PC-9 (cell line): ENCODE data around the gene FAM53C. TPM values are rescaled to one million over a fixed set of nuclear protein-coding genes. Genes with fewer than 3 reads are reported as not detected.

Experiments used
- BruUV-seq: library from RNA; stranded (reverse); fragments of 400-500 nt; replicated peaks from 2 replicates; lab custom pipeline; 2021; lab: Mats Ljungman, UMichigan
- CTCF ChIA-PET: fragments of 300-600 bp; sonication (Branson Sonifier 250); formaldehyde crosslinking; loops from one replicate; lab custom pipeline; 2022; ENCODE audit warnings: antibody characterized with exemption; lab: Charles Lee
- POLR2A ChIA-PET: fragments of 300-600 bp; sonication (Branson Sonifier 250); formaldehyde crosslinking; loops from one replicate; lab custom pipeline; 2022; ENCODE audit warnings: antibody characterized with exemption; ENCODE audit not compliant: unreplicated experiment; lab: Charles Lee
- DNase-seq, 2 experiments: peaks; one replicate each; pipeline versions ENCODE4 v3.0.0 to v3.0.0-alpha.2; 2015 to 2022; ENCODE audit warnings: mixed read lengths in 1 of 2
- H2AFZ ChIP-seq: fragments of 200-600 bp; sonication (generic); 2 replicates; pipeline ENCODE4 v1.8.1; 2017; ENCODE audit warnings: antibody characterized with exemption
- H3F3A ChIP-seq: fragments of 200-600 bp; sonication (generic); 2 replicates; pipeline ENCODE4 v1.8.1; 2017; ENCODE audit warnings: antibody characterized with exemption, mild to moderate bottlenecking, low read depth; ENCODE audit not compliant: insufficient read depth
- H3K27ac ChIP-seq: fragments of 200-600 bp; sonication (generic); 2 replicates; pipeline ENCODE4 v1.6.1; 2016; ENCODE audit warnings: mixed run types
- H3K27me3 ChIP-seq: fragments of 200-600 bp; sonication (generic); 2 replicates; pipeline ENCODE4 v1.6.1; 2016; ENCODE audit warnings: low read depth, mixed run types; ENCODE audit not compliant: insufficient read depth
- H3K36me3 ChIP-seq: fragments of 200-600 bp; sonication (generic); 2 replicates; pipeline ENCODE4 v1.6.1; 2016; ENCODE audit warnings: low read depth, mixed run types
- H3K4me1 ChIP-seq: fragments of 200-600 bp; sonication (generic); replicated peaks from 2 replicates; pipeline ENCODE4 v1.6.1; 2016; ENCODE audit warnings: mixed run types; ENCODE audit not compliant: insufficient read depth
- H3K4me2 ChIP-seq: fragments of 200-600 bp; sonication (generic); 2 replicates; pipeline ENCODE4 v1.6.1; 2017; ENCODE audit warnings: mixed run types
- H3K4me3 ChIP-seq: fragments of 200-600 bp; sonication (generic); 2 replicates; pipeline ENCODE4 v1.6.1; 2016; ENCODE audit warnings: mixed run types
- H3K79me2 ChIP-seq: fragments of 200-600 bp; sonication (generic); 2 replicates; pipeline ENCODE4 v1.6.1; 2017; ENCODE audit warnings: low read depth, mixed run types
- H3K9me2 ChIP-seq: fragments of 200-600 bp; sonication (generic); 2 replicates; pipeline ENCODE4 v1.8.1; 2017; ENCODE audit warnings: mild to moderate bottlenecking; ENCODE audit not compliant: insufficient read depth
- H3K9me3 ChIP-seq: fragments of 200-600 bp; sonication (generic); 2 replicates; pipeline ENCODE4 v1.8.1; 2016; ENCODE audit warnings: low read depth; ENCODE audit not compliant: insufficient read depth
- H4K20me1 ChIP-seq: fragments of 200-600 bp; sonication (generic); 2 replicates; pipeline ENCODE4 v1.8.1; 2017; ENCODE audit not compliant: insufficient read depth
- EZH2 ChIP-seq: fragments of 200-600 bp; sonication (generic); IDR thresholded peaks from 2 replicates; pipeline ENCODE4 v1.8.0; 2017; ENCODE audit warnings: antibody characterized with exemption, low read depth
- intact Hi-C: fragments of 100-400 bp; cut with micrococcal nuclease; formaldehyde crosslinking; loops from one replicate; pipeline ENCODE4 v1.10.0; 2022; ENCODE audit not compliant: unreplicated experiment
- total RNA-seq: library from RNA; stranded (reverse); gene quantifications from 2 replicates; pipeline ENCODE4 v1.2.3, GENCODE V29; 2021
- TF ChIP-seq, protein P1 (sequence below): fragments of 200-600 bp; sonication (generic); conservative IDR thresholded peaks from 2 replicates; pipeline ENCODE4 v1.6.1; 2017; ENCODE audit warnings: mixed run types, antibody characterized with exemption, mild to moderate bottlenecking, moderate library complexity

FAM53C gene
- total RNA-seq, 1 experiment from 2014 or later: 65.1 TPM

DNA sequence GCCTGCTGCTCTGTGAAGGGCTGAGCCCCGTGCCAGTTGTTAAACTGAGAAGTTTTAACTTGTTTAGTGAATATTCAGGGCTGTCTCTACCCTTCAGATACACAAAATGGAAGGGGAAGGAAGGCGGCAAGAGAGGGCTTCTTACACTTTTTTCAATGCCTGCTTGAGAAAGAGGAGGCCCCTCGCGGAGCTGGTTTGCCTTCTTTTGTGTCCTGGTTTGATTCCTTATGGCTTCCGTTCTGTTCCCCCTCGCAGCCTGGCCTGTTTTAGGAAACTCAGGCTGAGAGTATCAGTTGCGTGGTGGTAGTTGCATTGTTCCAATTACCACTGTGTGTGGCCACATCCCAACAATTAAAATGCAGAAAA lies 1.0 kb downstream of the FAM53C start:
- H3K27me3 ChIP-seq: no peaks in the 10 kb centered on the region
- H3K79me2 ChIP-seq: peaks cover 43% of the 10 kb centered on the region
- ChIA-PET CTCF (interaction anchor here (0.7 to 1.3 kb wide), 3 partner anchors 13 to 68 kb away, joined by 3 to 7 read pairs (median 6); no protein-coding TSS in a partner anchor), POLR2A (no interaction called here)
- no peak overlapping the region for H2AFZ ChIP-seq
- no peak for TF ChIP-seq EZH2
- TF ChIP-seq, protein P1, sequence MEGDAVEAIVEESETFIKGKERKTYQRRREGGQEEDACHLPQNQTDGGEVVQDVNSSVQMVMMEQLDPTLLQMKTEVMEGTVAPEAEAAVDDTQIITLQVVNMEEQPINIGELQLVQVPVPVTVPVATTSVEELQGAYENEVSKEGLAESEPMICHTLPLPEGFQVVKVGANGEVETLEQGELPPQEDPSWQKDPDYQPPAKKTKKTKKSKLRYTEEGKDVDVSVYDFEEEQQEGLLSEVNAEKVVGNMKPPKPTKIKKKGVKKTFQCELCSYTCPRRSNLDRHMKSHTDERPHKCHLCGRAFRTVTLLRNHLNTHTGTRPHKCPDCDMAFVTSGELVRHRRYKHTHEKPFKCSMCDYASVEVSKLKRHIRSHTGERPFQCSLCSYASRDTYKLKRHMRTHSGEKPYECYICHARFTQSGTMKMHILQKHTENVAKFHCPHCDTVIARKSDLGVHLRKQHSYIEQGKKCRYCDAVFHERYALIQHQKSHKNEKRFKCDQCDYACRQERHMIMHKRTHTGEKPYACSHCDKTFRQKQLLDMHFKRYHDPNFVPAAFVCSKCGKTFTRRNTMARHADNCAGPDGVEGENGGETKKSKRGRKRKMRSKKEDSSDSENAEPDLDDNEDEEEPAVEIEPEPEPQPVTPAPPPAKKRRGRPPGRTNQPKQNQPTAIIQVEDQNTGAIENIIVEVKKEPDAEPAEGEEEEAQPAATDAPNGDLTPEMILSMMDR: no peak
- H3K27ac ChIP-seq: no peak overlapping the region
- peaks cover 19% of the 10 kb centered on the region for H3K36me3 ChIP-seq
- peak in 1 of 2 experiments; percentile 33 for DNase-seq
- H3K9me3 ChIP-seq: no peaks in the 10 kb centered on the region
- intact Hi-C loops: no loop called here
- H3K4me2 ChIP-seq: peak overlapping the region; percentile 78
- no peaks in the 10 kb centered on the region for H3K9me2 ChIP-seq
- H3K4me3 ChIP-seq: peak overlapping the region; percentile 60
- BruUV-seq: TSS peak; percentile 53
- peaks cover 9% of the 10 kb centered on the region for H3K4me1 ChIP-seq
- H4K20me1 ChIP-seq: peaks cover 7% of the 10 kb centered on the region
- H3F3A ChIP-seq: 0 out of 2 replicates have a peak, but pooled peaks cover 2% of the 10 kb centered on the region

DNA sequence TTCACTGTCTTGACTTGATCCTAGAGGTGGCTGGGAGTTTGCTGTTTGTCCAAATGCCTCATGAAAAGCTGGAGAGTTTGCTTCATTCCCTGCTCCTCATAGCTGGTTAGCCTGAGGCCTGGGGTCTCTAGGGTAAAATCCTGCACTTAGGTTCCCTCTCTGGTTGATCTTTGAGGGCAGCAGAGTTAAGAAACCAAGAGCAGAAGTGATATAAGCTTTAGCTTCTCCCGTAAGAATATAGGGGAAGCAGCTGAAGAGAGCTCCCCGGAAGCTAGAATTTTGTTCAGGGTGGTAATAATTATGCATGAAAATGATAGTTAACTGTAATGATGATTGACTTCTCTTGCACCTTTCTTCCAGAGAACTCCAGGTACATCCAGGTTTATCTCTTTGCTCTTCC lies 1.4 kb downstream of the FAM53C start:
- CTCF ChIA-PET: interaction anchor here (0.8 to 1.3 kb wide), 2 partner anchors 12 to 14 kb away, joined by 3 to 6 read pairs; no protein-coding TSS in a partner anchor
- intact Hi-C loops: no loop called here
- H3K36me3 ChIP-seq: peaks cover 23% of the 10 kb centered on the region
- 0 out of 2 replicates have a peak, but pooled peaks cover 2% of the 10 kb centered on the region for H3F3A ChIP-seq
- no peak for DNase-seq
- BruUV-seq: no TSS peak
- H3K79me2 ChIP-seq: peaks cover 43% of the 10 kb centered on the region
- POLR2A ChIA-PET: interaction anchor here (0.7 kb wide), 1 partner anchor 266 kb away, joined by 3 read pairs; no protein-coding TSS in a partner anchor
- H3K4me1 ChIP-seq: peaks cover 9% of the 10 kb centered on the region
- TF ChIP-seq, protein P1: no peak
- TF ChIP-seq EZH2: no peak
- no peaks in the 10 kb centered on the region for H3K9me3 ChIP-seq
- no peaks in the 10 kb centered on the region for H3K9me2 ChIP-seq
- no peak overlapping the region for H2AFZ ChIP-seq
- peaks cover 11% of the 10 kb centered on the region for H4K20me1 ChIP-seq
- no peaks in the 10 kb centered on the region for H3K27me3 ChIP-seq
- H3K27ac ChIP-seq: no peak overlapping the region
- H3K4me3 ChIP-seq: peak overlapping the region; percentile 60
- peak overlapping the region; percentile 78 for H3K4me2 ChIP-seq

DNA sequence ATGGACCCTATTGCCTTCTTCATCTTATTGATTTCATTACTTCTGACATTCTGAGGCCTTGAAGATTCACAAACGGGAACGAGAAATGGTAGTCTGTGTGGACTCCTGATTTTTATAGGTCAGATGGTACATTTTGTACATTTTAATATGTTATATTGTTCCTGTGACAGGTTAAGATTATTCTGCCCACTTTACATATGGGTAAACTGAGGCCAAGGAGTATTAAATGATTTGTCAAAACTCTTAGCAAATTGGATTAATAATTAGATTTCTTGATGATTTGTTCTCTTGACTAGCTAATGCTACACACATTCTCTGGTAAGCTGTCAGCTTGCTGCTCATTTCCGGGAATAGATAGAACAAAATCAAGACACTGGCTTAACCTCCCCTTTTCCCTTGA lies 1.9 kb downstream of the FAM53C start:
- no peak overlapping the region for H3K27ac ChIP-seq
- H4K20me1 ChIP-seq: peaks cover 12% of the 10 kb centered on the region
- ChIA-PET POLR2A (interaction anchor here (0.7 kb wide), 1 partner anchor 265 kb away, joined by 3 read pairs; no protein-coding TSS in a partner anchor), CTCF (interaction anchor here (0.8 to 1.3 kb wide), 2 partner anchors 12 to 13 kb away, joined by 3 to 6 read pairs; no protein-coding TSS in a partner anchor)
- no peak for DNase-seq
- no peak for TF ChIP-seq EZH2
- TF ChIP-seq, protein P1: no peak
- H3K4me1 ChIP-seq: peaks cover 9% of the 10 kb centered on the region
- H3K36me3 ChIP-seq: peaks cover 24% of the 10 kb centered on the region
- H2AFZ ChIP-seq: no peak overlapping the region
- intact Hi-C loops: no loop called here
- peaks cover 43% of the 10 kb centered on the region for H3K79me2 ChIP-seq
- BruUV-seq: no TSS peak
- H3K27me3 ChIP-seq: no peaks in the 10 kb centered on the region
- H3K9me2 ChIP-seq: no peaks in the 10 kb centered on the region
- no peaks in the 10 kb centered on the region for H3F3A ChIP-seq
- H3K9me3 ChIP-seq: no peaks in the 10 kb centered on the region
- H3K4me3 ChIP-seq: peak overlapping the region; percentile 60; the same call in 1 of the 2 replicates
- H3K4me2 ChIP-seq: peak overlapping the region; percentile 78
